NCI-H748 treated with DMSO at 0.1 percent for 48 hours (cell line): ENCODE data around the gene PRDM5.

Source experiments
- DNase-seq: peaks from one replicate; lab custom pipeline; 2025; lab: John Stamatoyannopoulos, UW

The PRDM5 gene

GRCh38 chr4:120922381-120923206 is at the start of gene PRDM5:
Gene PRDM5, minus strand, starts transcription at chr4:120922726. Its CDS starts 118 bp downstream, at chr4:120922608.
- no peak for DNase-seq

DNA sequence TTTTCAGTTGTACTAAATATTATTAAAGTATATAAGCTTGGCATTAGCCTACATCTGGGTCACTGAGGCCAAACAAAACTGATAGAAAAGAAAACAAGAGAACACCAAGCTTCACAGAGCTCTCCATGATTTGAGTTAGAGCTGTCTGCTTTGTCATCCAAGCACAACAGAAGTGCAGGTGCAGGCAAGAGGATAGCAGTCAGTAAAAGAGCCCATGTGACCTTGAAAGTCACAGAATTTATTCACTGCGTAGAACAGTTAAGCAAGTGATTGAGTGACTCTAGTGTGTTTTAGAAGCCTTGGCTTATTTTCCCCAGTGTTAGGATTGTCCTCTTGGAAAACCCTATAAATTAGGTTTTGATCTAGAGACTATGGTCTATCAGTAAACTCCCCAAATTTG is 49.4 kb upstream of the PRDM5 start:
- DNase-seq: no peak

DNA sequence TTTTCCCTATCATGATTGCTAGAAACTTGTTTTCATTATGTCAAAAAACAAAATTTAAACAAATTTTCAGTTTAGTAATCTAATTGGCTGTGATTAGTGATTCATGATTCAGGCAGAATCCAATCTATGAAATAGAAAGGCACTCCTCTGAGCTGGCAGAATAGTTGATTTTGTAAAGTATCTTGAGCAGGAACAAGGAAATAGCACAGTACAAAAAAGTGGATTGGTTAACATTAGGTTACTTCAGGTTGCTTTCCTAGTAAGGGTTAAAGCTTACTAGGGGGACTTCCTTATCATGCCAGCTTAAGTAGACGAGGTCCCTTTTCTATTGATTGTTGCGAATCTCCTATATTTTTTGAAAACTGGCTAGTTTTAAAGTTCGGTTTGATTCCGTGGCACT is 43.4 kb upstream of the PRDM5 start:
- DNase-seq: no peak

- no peak for DNase-seq
Observed at GRCh38 chr4:120964596-120964995, 42.1 kb upstream of the PRDM5 start.

DNA sequence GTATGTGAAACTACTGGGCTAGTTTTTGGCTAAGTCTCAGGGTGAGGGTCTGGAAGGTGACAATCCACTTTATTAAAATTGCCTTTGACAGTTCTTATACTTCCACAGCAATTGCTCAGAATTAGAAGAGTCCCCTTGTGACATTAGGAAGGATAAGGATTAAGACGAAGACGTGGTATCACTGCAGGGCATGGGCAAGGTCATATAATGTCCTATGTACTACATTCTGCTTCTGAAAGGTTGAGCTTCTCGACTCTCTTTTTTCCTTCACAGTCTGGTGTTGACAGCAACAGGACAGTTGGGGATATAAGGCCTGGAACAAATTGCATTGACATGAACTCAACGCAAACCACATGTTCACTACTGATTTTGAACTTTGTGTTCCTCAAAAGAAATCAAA is 40.9 kb upstream of the PRDM5 start:
- no peak for DNase-seq

DNA sequence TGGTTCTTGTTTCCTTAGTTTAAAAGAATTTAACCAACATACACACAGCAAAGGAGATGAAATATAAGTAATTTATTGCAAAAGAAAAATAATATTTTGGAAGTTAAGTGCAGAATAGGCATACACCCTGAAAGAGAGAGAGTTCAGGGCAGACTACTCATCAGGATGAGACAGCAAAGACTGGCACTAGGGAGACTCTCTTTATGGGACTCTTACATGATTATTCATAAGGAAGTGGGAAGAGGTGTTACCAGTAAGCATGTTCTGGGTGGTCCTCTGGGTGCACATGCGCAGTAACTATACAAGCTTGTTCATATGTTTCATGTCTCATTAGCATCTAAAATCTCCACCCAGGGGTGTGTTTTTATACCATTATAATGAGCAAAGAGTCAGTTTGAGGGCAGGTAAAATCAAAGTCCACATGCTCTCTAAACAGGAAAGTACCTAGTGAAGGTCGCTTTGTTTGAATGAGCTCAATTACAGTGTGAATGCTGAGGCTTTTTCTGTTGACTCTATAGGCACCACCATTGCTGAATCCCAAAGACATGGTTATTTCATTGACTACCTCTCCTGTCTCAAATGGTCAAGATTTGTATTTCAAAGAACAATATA is 38.2 kb upstream of the PRDM5 start:
- DNase-seq: no peak

DNA sequence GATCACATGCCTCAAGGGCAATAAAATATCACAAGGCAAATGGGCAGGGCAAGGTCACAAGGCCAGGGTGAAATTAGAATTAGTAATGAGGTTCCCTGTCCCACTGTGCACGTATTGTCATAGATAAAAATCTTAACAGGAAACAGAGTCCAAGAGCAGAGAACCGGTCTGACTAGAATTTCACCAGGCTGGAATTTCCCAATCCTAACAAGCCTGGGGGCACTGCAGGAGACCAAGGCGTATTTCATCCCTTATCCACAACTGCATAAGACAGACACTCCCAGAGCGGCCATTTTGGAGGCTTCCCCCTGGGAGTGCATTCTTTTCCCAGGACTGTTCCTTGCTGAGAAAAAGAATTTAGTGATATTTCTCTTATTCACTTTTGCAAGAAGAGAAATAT is 25.9 kb upstream of the PRDM5 start:
- no peak for DNase-seq

DNA sequence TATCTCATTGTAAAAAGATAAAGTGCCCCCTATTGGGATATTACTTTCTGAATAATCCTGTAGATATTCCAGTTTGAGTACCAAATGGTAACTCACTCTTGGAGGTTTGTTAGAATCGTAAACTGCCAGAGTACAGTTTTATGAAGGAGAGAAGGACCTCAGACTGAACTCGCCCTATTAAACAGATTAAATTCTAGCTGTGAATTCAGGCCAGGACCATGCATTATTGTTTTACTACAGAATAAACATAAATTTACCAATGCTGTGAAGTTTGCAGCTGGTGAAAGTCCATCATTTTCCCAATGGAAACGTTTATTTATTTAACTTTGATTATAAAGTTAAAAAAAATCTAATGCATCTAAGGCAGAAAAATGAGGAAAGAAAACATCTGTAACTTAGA is 20.2 kb upstream of the PRDM5 start:
- no peak for DNase-seq

DNA sequence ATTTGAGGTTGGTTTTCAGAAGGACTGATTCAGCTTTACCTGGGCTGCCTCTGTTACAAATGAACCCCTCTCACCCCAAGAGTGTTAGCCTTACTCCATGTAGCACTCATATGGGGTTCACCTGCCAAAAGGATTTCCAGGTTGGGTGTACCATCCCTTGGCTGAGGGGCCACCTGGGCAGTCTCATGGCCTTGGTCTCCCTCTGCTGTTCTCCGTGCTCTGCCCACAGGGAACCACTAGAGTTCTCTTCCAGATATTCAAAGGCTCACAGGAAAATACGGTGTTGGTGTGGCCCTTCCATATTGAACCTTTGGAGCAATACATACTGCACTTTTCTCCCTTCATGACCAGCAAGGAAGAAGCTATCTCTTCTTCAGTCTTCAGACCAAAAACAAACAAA is 18.0 kb upstream of the PRDM5 start:
- no peak for DNase-seq

GRCh38 chr4:120939693-120940092 is 17.2 kb upstream of the PRDM5 start:
- DNase-seq: no peak

- DNase-seq: no peak
Observed at GRCh38 chr4:120929847-120930246, 7.3 kb upstream of the PRDM5 start.

- no peak for DNase-seq
Observed at GRCh38 chr4:120927801-120928409, 5.4 kb upstream of the PRDM5 start.

GRCh38 chr4:120926358-120927025 is 4.0 kb upstream of the PRDM5 start:
- DNase-seq: no peak

GRCh38 chr4:120924931-120925330 is 2.4 kb upstream of the PRDM5 start:
- no peak for DNase-seq

- no peak for DNase-seq
Observed at GRCh38 chr4:120923207-120923522, 639 bp upstream of the PRDM5 start.

- no peak for DNase-seq
Observed at GRCh38 chr4:120921456-120922380, 808 bp downstream of the PRDM5 start.

GRCh38 chr4:120920666-120921065 is 1.9 kb downstream of the PRDM5 start:
- no peak for DNase-seq

DNA sequence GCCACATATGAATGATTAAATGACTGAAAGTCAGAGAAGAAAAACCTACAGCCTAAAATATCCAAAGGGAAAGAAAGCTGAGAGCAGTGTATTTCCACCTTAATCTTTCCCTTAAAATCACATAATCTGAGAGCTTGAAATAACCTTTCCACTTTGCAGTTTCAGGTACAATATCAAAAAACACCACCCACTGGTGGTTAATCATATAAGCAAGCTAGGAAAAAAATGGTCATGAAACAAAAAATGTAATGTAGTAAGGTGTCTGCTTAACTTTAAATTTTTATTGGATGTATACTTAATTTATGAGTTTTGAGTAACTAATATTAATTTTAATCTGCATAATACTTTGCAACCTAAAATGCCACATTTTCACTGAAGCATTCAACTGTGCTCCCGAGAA is 3.2 kb downstream of the PRDM5 start:
- DNase-seq: no peak

GRCh38 chr4:120918788-120919187 is 3.7 kb downstream of the PRDM5 start:
- no peak for DNase-seq

DNA sequence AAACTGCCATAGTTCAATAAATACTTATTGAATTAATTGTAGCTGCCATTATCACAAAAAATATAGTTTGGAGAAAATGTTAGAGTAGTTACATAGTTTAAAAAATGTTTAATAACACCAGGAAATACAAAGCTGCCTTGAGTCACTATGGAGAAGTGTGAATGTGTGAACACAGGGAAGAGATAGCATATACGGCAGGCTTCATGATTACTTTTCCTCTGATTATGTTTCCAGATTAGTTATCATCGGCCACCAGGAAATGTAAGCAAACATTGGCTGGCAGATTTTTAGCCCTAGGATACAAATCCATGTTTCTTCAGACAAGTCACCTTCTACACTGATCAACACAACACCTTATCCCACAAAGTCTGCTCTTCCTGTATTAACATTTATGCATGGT is 4.4 kb downstream of the PRDM5 start:
- no peak for DNase-seq

- DNase-seq: no peak
Observed at GRCh38 chr4:120916937-120917336, 5.6 kb downstream of the PRDM5 start.

DNA sequence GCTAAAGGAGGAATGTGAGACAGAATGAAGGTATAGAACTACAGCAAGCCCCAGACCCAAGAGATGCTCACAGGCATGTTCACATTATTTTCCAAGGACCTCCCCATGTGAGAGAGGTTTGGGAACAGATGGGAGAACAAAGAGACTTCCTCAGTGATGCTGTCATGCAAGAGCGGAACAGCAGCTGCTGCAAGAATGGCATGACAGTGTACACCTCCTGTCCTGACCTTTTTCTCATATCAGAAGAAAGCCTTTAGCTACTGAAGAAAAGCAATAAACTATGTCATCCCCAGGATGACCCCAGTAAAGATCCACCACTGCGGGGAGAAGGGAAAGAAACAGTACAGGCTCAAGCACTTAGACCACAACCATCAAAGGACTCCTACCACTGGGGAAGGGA is 7.2 kb downstream of the PRDM5 start:
- DNase-seq: no peak
